HG03039 (cell line): ENCODE measurements around the gene RET.

Experiments used
- ATAC-seq: cut with Tn5 transposase; IDR thresholded peaks from one replicate; pipeline ENCODE4 v1.9.1; 2021; ENCODE audit warnings: mild to moderate bottlenecking, moderate library complexity; ENCODE audit not compliant: unreplicated experiment

The RET gene

DNA sequence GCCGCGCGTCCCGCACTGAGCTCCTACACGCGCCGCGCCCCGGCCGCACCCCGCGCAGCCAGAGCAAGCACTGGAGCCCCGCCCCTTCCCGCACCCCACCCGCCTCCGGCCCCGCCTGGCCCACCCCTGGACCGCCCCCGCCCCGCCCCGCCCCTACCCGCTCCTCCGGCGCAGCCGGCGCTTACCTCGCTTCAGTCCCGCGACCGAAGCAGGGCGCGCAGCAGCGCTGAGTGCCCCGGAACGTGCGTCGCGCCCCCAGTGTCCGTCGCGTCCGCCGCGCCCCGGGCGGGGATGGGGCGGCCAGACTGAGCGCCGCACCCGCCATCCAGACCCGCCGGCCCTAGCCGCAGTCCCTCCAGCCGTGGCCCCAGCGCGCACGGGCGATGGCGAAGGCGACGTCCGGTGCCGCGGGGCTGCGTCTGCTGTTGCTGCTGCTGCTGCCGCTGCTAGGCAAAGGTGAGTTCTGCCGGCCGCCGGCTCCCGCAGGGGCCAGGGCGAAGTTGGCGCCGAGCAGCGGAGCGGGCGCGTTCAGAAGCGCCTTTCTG lies at the start of gene RET:
Gene RET (plus strand): TSS at position 194 of the 545 bp plus-strand sequence. CDS start 190 bp downstream, at position 384.
- ATAC-seq: no peak

DNA sequence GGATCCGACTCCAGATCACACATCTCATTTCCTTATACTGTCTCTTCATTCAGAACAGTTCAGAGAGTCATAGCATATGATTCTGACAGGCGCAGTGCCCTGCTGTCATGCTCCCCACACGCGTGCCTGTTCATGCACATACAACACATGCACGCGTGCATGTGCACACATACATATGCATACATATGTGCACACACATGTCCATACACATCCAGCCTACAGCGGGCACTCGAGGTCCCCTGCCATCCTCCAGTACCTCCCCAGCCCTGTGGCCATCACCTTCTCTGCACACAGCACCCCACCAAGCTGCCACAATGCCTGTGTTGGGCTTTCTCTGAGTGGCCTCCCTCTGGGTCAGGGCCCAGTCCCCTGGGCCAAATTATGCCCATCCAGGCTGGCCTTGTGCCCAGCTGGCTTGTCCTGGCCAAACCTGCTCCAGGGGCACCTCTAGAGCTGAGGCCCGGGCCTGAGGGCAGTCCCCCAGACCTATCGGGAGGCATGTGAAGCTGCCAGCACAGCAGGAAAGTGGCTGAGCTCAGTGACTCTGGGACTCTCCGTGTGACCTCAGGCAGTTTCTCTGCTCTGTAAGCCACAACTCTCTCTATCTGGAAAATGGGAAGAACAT lies 49.4 kb upstream of the RET start:
- no peak for ATAC-seq

DNA sequence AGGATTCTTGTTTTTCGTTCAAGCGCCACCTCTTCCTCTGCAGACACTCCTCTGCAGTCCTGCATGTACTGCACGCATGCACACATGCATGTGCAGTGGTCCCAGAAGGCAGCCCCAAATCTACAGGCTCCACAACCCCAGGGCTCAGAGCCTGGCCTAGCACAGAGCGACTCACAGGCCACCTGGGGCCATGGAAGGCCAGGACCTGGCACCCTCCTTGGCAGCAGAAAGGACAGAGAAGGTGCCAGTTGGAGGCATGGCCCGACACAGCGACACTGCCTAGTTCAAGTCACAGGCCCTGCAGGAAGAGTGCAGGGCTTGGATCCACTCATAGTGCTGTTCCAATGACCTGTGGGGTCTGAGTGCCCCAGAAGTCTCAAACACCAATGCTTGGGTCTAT lies 48.7 kb upstream of the RET start:
- ATAC-seq: no peak

DNA sequence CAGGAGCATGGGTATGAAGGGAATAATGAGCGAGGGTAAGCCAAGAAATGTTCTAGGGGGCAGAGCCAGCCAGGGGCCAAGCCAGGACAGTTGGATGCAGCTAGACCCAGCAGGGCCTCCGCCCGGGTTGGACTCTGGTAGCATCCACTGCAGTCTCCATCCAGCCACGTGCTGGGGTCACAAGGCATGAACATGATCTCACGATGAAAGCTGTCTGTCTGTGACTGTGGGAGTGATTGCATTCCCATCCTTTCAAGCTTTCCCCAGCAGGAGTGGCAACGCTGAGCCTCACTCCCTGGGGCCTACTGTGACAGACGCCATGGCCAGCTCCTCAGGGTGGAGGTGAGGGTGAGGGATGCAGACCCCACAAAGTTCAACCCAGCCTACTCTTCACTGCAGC lies 47.8 kb upstream of the RET start:
- no peak for ATAC-seq

DNA sequence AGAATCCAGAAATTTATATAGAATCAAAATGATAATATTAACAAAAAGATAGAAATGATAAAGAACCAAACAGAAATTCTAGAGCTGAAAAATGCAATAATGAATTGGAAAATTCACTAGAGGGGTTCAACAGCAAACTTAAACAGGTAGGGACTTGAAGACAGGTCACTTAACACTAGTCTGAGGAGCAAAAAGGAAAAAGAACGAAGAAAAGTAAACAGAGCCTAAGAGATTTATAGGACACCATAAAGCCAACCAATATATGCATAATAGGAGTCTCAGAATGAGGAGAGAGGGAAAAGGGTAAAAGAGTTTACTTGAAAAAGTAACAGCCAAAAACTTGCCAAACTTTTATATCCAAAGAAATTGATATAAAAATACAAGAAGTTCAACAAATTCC lies 44.3 kb upstream of the RET start:
- no peak for ATAC-seq

DNA sequence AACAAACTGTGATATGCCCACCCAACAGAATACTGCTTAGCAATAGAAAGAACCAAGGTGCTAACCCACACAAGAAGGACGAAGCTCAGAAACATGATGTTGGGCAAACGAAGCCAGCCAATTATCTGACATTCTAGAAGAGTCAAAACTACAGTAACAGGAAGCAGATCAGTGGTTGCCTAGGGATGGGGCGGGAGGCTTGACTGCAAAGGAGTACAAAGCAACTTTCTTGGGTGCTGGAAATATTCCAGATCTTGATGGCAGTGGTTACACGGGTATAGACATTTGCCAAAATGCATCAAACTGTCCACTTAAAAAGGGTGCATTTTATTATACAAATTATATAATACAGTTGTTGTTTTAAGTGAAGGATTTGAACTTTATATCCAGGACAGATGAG lies 41.1 kb upstream of the RET start:
- no peak for ATAC-seq

DNA sequence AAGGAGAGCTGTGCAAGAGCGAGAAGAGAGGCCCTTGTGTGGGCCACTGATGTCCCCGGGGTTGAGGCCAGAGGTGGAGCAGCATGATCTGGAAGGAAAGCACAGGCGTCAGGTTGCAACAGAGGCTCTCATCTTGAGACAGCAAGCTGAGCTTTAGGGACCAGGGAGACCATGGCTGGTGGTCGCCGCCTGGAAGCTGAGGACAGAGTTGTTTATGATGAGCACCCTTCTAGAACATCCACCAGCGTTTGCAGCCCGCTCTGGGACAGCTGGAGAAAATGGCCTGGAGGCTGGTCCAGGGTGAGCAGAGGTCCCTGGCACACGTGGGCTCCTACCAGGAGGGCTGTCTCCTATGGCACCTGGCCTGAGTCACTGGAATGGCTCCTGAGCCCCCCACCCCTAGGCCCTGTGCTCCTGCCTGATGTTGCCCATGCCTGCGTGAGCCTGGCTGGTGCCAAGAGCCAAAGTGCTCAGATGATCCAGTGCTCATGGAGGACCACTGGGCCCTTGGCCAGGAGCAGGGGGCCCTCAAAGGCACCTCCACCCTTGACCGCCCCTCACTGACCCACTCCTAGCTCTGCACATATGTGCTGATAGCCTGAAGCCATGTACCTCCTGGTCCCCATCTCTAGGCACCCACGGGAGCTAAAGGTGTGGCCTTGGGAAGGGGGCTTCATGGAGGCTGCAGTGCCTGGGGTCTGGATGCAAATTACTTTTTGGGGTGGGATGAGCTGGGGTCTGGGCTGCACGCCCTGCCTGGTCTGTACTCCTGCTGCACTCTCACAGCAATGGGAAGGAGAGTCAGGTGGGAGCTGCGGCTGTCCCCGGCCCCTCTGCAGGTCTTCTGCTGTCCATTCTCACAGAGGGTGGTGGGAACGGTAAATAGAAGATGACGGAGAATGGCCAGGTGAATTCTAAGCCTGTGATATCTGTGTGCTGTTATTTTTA lies 40.1 kb upstream of the RET start:
- no peak for ATAC-seq

DNA sequence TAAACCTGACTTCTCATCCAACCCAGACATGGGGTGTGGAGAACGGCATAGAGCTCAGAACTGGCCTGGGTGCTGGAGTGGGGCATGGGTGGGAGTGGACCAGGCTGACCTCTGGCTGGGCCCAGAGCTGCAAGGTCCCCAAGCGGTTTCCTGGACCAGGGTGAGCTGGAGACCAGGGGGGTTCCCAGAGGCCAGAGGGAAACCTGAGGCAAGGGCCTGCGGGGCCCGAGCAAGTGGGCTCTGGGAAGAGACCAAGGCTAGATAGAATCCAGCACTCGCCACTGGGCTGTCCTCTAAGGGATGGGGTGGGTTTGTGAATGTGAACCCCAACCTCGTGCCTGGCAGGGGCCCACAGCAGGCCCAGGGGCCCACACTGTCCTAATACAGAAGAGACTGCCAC lies 39.4 kb upstream of the RET start:
- ATAC-seq: no peak

DNA sequence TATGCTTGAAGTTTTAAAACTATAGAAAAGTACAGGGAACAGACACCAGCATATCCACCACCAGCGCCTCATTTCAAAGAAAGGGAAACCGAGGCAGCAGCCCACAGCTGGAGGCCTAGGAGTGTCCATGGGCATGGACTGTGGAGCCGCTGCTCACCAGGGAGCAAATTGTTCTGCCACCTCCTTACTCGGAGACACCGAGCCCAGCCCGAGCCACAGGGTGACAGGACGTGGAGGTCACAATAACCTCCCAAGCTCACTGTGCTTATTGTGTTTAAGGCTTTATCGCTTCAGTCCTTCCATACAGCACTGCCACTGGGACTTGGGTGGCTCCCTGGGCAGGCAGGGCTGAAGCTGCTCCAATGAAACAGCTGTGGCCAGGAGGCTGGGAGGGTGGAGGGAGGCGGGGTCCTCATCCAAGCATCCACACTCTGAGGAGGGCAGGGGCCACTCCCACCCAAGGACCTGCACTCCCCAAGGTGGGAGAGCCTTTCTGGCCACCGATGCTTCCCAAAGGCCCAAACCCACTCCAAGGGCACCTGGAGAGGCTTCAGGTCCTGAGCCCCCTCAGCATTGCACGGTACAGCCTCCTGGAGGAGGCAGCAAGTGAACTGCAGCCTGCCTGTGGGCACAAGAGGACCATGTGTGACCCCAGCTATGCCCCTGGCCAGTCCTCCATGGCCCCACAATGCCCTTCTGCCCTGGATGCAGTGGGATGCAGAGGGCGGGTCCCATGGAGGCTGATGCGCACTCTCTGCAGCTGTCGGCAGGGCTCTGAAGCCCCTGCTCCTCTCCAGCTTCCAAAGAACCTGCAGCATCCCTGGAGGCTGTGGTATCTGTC lies 38.7 kb upstream of the RET start:
- ATAC-seq: no peak

DNA sequence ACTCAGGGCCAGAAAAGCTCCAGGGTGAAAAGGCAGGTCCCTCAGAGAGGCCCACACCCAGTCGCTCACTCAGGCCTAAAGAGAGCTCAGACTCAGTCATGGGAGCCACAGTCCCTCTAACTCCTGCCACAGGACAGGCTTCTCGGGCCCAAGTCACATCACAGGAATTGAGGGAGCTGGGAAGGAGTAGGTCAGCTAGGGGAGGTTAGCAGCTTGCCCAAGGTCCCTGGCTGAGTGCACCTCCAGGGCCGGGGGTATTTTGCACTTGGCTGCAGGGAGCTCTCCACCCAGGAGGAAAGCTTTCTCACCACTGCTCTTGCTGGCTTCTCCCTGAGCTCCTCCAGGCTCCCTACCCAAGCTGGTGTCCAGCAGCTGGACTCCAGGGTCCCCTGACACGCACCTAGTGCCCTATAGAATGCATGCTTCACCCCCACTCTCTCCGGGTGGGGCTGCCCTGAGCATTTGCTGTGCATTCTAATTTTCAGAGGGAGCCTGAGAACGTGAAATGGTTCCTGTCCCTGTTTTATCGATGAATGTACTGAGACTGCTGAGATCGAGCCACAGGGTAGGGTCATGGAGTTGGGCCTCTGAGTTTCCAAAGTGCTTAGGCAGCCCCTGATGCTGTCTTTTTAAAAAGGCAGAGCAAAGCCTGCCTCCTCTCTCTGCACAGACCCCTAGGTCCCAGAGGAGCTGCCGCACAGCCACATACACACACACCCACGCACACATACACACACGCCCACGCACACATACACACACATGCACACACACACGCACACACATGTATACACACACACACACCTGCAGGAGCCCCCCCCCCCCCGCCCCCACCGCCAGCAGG lies 37.9 kb upstream of the RET start:
- no peak for ATAC-seq

DNA sequence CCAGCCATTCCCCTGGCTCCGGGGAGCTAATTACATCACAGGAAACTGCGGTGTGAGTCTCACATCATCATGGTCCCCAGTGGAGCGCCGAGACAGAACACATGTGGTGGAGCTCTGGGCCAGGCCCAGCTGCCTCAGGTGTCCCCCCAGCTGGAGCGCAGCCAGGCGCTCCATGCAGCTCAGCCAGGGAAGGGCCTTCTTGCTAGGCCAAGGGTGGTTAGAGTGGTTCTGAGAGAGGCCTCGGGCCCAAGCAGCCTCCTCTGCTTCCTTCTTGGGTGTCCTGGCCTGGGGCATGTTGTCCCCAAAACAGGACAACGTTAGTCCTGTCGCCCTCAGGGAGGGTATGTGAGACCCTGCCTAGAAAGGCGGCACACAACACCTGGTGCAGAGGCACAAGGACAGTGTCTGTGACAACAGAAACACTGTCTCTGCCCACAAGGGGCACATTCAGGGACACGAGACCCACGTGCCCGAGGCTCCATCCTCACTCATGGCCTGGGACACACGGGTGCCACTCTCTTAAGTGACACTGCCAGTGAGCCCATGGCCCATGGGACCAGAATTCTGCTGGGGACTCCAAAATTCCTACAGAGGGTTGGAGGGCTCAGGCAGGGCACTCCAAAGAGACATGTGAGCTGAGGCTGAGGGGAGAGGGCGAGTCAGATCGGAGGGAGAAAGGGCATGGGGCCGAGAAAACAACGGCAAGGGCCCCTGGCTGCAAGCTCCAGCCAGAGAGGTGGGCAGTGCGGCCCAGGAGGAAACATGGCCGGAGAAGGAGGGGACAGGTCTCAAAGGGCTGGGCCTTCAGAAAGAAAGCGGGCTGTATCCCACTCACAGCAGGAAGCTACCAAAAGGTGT lies 37.0 kb upstream of the RET start:
- ATAC-seq: no peak

DNA sequence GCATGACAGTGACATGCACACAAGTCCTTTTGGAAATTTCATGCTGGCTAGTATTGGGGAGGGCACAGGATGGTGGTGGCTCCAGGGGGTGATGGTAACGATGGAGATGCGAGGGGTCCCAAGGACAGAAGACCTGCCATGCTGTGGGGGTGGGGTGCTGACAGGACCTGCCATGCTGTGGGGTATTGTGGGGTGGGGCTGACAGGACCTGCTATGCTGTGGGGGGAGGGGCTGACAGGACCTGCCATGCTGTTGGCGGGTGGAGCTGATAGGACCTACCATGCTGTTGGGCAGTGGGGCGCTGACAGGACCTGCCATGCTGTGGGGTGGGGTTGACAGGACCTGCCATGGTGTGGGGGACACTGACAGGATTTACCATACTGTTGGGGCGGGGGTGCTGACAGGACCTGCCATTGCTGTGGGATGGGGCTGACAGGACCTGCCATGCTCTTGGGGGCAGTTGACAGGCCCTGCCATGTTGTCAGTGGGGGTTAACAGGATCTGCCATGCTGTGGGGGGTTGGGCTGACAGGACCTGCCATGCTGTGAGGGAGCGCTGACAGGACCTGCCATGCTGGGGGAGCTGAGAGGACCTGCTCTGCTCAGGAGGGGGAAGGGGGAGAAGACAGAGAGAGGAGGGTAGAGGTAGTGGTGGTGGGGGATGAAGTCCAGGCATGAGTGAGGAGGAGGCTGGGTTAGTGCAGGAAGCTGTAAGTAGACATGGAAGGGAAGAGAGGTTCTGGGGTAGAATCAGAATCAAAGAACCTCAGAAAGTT lies 36.2 kb upstream of the RET start:
- ATAC-seq: no peak

DNA sequence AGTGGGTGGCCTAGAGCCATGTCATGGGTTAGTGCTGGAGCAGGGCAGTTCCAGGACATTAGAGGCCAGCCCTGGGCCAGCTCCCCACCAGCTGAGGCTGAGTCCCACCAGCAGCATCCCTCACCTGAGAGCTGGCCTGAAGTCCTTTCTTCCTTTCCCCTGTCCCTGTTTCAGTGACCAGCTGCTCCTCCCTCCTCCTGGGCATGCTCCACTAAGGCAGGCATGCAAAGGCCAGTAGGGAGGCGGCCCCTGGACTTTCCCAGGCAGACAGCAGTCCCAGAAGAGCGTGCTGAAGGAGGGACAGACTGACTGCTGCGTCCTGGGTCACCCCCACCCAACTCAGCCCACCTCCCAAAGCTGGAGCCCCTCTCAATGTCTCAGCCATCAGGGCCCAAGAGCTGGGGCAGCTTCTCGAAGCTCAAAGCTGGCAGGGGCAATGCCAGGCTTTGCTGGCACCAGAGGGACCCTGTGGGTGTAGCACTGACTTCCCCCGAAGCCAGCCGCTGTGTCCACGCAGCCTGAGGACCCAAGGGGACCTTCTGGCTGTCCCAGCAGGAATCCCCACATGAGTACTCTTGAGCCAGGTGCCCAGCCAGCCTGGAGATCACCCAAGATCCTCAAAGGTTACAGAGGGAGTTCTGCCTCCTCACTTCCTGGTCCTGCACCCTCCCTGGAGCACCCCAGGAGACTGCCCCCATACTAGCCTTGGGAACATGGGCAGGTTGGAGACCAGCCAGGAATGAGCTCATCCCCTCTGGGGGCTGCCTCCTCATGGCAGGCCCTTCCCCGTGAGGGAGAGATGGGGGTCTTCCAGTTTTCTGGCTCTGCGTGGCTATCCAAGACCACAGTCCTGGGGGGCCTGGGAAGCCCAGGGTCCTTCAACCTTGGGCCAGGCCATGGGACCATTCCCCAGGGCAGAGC lies 35.2 kb upstream of the RET start:
- ATAC-seq: no peak

DNA sequence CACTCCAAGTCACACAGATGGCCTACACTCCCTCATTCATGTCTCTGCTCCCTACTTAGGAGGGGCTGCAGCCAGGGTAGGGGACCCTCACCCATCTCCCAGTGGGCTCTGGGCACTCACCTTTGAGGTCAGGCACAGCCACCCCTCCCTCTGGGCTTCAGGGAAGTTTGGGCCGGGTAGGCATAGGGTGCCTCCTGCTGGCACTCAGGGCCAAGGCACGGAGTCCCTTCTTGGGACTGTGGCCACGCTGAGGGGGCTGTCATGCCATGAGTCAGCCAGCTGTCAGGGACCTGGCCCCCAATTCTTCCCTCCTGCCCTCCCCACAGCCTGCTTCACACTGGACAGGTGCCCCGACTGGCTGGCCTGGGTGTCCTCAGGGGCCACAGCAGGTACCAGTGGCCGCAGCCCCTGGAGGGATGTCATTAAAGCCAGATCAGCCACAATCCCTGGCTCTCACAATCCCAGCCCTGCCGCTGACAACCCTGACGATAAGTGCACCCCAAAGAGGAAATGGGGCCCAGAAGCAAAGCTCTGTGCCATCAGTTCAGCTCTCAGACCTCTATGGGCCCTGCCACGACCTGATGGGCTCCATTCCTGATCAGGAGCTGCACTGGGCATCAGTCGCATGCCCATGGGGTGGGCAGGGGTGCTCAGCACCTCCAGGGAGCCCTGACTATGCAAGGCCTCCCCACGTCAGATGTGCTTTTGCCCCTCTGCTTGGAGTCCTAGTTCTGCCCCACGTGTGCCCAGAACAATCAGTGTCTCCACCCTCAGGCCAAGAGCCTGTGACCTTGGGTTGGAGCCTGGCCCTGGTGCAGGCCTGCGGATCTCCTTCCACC lies 34.1 kb upstream of the RET start:
- ATAC-seq: no peak

DNA sequence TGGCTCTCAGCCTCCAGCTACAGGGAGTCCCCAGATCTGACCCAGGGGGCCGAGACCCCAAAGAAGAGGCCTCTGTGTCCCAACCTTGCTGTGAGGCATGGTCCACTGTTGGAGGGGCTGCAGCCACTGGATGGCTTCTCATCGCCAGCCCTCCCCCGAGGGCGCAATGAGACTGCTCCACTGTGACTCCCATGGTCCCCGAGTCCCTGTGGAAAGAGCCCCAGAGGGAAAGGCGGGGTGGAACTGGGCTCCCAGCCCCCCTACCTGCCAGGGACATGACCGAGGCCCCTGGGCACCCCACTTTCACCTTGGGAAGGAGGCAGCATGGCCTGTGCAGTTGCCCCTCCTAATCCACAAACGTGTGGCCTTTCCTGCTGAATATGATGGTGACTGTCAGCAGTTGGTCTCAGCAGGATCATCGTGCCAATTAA lies 33.5 kb upstream of the RET start:
- no peak for ATAC-seq

DNA sequence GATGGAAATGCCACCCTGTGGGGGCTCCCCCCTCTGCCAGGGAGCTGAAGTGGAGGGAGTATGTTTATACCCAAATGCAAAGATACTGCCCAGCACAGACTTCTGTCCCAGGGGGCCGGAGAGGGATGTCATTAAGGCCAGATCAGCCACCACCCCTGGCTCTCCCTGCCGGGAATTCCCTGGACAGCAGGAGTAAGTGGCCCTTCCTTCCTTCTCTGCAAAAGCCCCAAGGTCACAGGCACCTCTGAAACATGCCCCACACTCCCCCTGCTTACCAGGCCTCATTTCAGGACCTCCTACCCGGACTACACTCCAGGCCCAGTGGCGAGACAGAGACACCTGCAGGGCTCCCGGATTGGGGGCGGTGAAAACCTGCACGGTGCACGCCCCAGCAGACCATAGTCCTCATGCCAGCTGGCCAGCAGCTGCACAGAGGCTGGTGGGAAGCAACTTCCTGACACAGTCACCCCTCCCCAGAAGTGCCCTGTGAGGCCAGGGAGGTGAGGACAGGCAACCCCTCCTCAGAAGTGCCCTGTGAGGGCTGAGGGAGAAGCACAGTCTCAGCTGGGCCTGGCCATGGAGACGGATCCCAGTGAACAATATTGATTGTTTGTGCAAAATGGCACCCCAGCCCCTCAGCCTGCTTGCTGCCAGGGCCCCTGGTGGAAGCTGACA lies 33.0 kb upstream of the RET start:
- ATAC-seq: no peak
